H1 (cell line): ENCODE data around the gene WFDC10B. TPM values are rescaled to one million over a fixed set of nuclear protein-coding genes. Genes with fewer than 3 reads are reported as not detected.

Experiments used
- BCL11A ChIP-seq, 2 experiments: IDR thresholded peaks; one replicate each; pipeline ENCODE4 v1.6.1; 2011; ENCODE audit warnings: low read depth in 2 of 2, low read length in 2 of 2, mild to moderate bottlenecking in 2 of 2
- BRCA1 ChIP-seq: IDR thresholded peaks from 2 replicates; pipeline ENCODE4 v1.6.1; 2012; ENCODE audit warnings: low read depth, low read length, improper control_type of control experiment
- CHD7 ChIP-seq: fragments of 300-600 bp; sonication (generic); IDR thresholded peaks from 2 replicates; pipeline ENCODE4 v1.7.1; 2012; ENCODE audit warnings: low read length, moderate library complexity, mild to moderate bottlenecking, inconsistent platforms; ENCODE audit not compliant: insufficient replicate concordance
- JUND ChIP-seq: IDR thresholded peaks from 2 replicates; pipeline ENCODE4 v1.6.1; 2011; ENCODE audit warnings: mild to moderate bottlenecking, improper control_type of control experiment, low read length
- KDM5A ChIP-seq: fragments of 200-600 bp; IDR thresholded peaks from 2 replicates; pipeline ENCODE4 v1.7.1; 2012; ENCODE audit warnings: mild to moderate bottlenecking, low read length, inconsistent platforms, mixed read lengths
- POLR2AphosphoS5 ChIP-seq: IDR thresholded peaks from 2 replicates; pipeline ENCODE4 v1.6.1; 2011; ENCODE audit warnings: low read depth, low read length
- POU5F1 ChIP-seq: IDR thresholded peaks from 2 replicates; pipeline ENCODE4 v1.6.1; 2011; ENCODE audit warnings: low read depth, mild to moderate bottlenecking, low read length, moderate library complexity
- RAD21 ChIP-seq, 2 experiments: IDR thresholded peaks in 1 of 2; conservative IDR thresholded peaks in 1 of 2; 2 replicates each; pipeline ENCODE4 v1.6.1; 2011; ENCODE audit warnings: low read depth in 2 of 2, low read length in 2 of 2, improper control_type of control experiment in 1 of 2, inconsistent platforms in 1 of 2, mild to moderate bottlenecking in 1 of 2, moderate library complexity in 1 of 2
- SIX5 ChIP-seq: IDR thresholded peaks from 2 replicates; pipeline ENCODE4 v1.6.1; 2011; ENCODE audit warnings: mild to moderate bottlenecking, low read depth, low read length
- YY1 ChIP-seq: IDR thresholded peaks from 2 replicates; pipeline ENCODE4 v1.6.1; 2011; ENCODE audit warnings: low read depth, mild to moderate bottlenecking, low read length
- ZNF274 ChIP-seq: IDR thresholded peaks from 2 replicates; pipeline ENCODE4 v1.7.0; 2012; ENCODE audit warnings: low read length, borderline replicate concordance; ENCODE audit errors: extremely low read depth
- polyA plus RNA-seq, 7 experiments: library from polyadenylated mRNA; depleted of rRNA in 3 of 7; stranded (reverse) in 5 of 7; unstranded in 2 of 7; fragments of >200 nt in 5 of 7; fragments of 200-250 nt in 2 of 7; gene quantifications; 1 replicate in 5 of 7; 2 replicates in 1 of 7; 4 replicates in 1 of 7; pipeline versions ENCODE4 v1.2.1 to v1.2.3, GENCODE V29; 2011 to 2013; ENCODE audit warnings: missing spikeins in 2 of 7, mixed read lengths in 2 of 7
- total RNA-seq: library from RNA; stranded (reverse); fragmentation: NEBNext Ultra II Directional; extraction: Animal tissue kit (Norgen Biotek cat#: 25700); gene quantifications from 2 replicates; pipeline ENCODE4 v1.2.1, GENCODE V29; 2021

Gene WFDC10B
- total and polyA plus RNA-seq, 2 of the 8 experiments (the other 6 are each of a cell fraction or from before 2014, with no cell fraction given): 0.21 to 0.54 TPM

GRCh38 chr20:45722047-45722446, 17.2 kb upstream of the WFDC10B start, which contains the start of gene SPINT4 (continued):
- no peak for TF ChIP-seq CHD7
- TF ChIP-seq POU5F1: no peak
- TF ChIP-seq ZNF274: no peak
- no peak for TF ChIP-seq BRCA1
- TF ChIP-seq POLR2AphosphoS5: no peak
- no peak for TF ChIP-seq JUND
- no peak for TF ChIP-seq YY1
- no peak for TF ChIP-seq RAD21 (IDR thresholded peaks at IDR 0.05 in 1 of 2, conservative IDR thresholded peaks at IDR 0.05 in 1 of 2; ENCODE audit: low read depth in 2 of 2, low read length in 2 of 2)
- no peak for TF ChIP-seq KDM5A
- no peak for TF ChIP-seq BCL11A (IDR thresholded peaks at IDR 0.05; ENCODE audit: low read depth in 2 of 2, low read length in 2 of 2)
- TF ChIP-seq SIX5: no peak
